Osteoblast (primary cell): ENCODE results near the gene SRSF2. TPM values are rescaled to one million over a fixed set of nuclear protein-coding genes. Genes with fewer than 3 reads are reported as not detected.
A peak's percentile ranks its signal among the peaks of the same experiment; 100 is the strongest.

Experiments used
- DNase-seq: peaks from one replicate; pipeline ENCODE4 v3.0.0; 2011; ENCODE audit warnings: low spot score, mixed read lengths; ENCODE audit not compliant: insufficient read length; ENCODE audit errors: missing footprints
- H2AFZ ChIP-seq: 2 replicates; pipeline ENCODE4 v1.6.0; 2011; ENCODE audit warnings: mild to moderate bottlenecking, low read length
- H3K27ac ChIP-seq: 2 replicates; pipeline ENCODE4 v1.5.1; 2011; ENCODE audit warnings: mild to moderate bottlenecking, low read depth, low read length, moderate library complexity
- H3K27me3 ChIP-seq: 2 replicates; pipeline ENCODE4 v1.6.0; 2012; ENCODE audit warnings: mild to moderate bottlenecking, control low read depth, inconsistent platforms, low read length, moderate library complexity; ENCODE audit not compliant: insufficient read depth
- H3K36me3 ChIP-seq: 2 replicates; pipeline ENCODE4 v1.5.1; 2011; ENCODE audit warnings: mild to moderate bottlenecking, low read length, control low read depth, moderate library complexity; ENCODE audit not compliant: insufficient read depth
- H3K4me1 ChIP-seq: 2 replicates; pipeline ENCODE4 v1.5.1; 2011; ENCODE audit warnings: mild to moderate bottlenecking, low read length, control low read depth, moderate library complexity; ENCODE audit not compliant: insufficient read depth
- H3K4me2 ChIP-seq: 2 replicates; pipeline ENCODE4 v1.6.0; 2011; ENCODE audit warnings: mild to moderate bottlenecking, low read length; ENCODE audit not compliant: insufficient read depth
- H3K4me3 ChIP-seq: fragments of 200-600 bp; sonication (generic); 3 replicates; pipeline ENCODE4 v1.5.1; 2012; ENCODE audit warnings: mild to moderate bottlenecking, low read length, inconsistent platforms; ENCODE audit not compliant: insufficient read depth
- H3K79me2 ChIP-seq: 2 replicates; pipeline ENCODE4 v1.6.0; 2012; ENCODE audit warnings: mild to moderate bottlenecking, low read length, control low read depth, inconsistent platforms; ENCODE audit not compliant: insufficient read depth
- H3K9me3 ChIP-seq: 2 replicates; pipeline ENCODE4 v1.5.1; 2011; ENCODE audit warnings: low read depth, low read length, control low read depth
- H4K20me1 ChIP-seq: 2 replicates; pipeline ENCODE4 v1.6.0; 2012; ENCODE audit warnings: mild to moderate bottlenecking, low read length, control low read depth; ENCODE audit not compliant: insufficient read depth
- total RNA-seq: library from RNA; depleted of rRNA; stranded (reverse); fragments of >200 nt; gene quantifications from 2 replicates; pipeline ENCODE4 v1.2.3, GENCODE V29; 2012
- TF ChIP-seq, protein P1 (sequence below): IDR thresholded peaks from 2 replicates; pipeline ENCODE4 v1.5.1; 2011; ENCODE audit warnings: mild to moderate bottlenecking, low read depth, low read length, moderate library complexity; ENCODE audit errors: extremely low read depth

The SRSF2 gene
- total RNA-seq, 1 donor = 102 TPM

DNA sequence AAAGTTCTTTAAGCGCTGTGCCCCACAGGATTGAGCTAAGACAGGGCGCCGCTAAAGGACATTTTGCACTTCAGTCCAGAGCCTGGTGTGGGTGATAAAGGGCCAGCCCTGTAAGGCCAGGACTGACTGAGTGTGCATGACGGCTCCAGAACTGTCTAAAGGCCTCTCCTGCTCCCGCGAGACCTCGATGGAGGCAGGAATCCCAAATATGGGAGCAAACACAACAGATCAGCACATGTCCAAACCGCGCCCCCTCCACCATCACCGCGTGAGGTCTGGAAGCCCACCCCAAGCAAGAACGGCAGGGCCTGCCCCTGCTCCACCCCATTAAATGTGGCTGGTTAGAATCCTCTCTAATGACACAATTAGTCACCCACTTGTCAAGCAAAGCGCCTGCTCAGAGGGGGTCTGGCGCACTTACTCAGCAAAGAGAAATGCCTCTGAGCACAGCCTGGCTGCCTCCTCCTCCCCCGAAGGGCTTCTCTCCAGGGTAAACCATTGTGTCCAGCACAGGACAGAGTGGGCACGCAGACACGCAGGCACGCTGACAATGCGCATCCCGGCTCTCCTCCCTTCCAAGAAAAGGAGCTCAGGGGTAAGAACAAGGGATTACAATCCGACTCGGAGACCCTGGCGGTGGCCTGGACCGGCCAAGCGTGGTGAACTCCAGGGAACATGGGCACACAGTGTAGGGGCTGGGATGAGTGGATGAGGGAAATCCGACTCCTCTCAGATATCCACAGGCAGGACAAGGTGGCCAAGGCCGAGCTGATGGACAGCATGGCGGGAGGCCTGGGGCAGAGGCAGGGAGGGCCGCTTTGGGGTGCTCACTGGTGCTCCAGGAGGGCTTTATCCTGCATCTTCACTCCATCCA lies 27.8 kb downstream of the SRSF2 start:
- H4K20me1 ChIP-seq = peaks cover 56% of the 10 kb centered on the region
- H3K27ac ChIP-seq = peak overlapping the region; percentile 99
- DNase-seq = peak; percentile 99
- peak overlapping the region; percentile 3 for H2AFZ ChIP-seq
- H3K79me2 ChIP-seq = peaks cover 81% of the 10 kb centered on the region
- H3K4me2 ChIP-seq = peak overlapping the region; percentile 96
- no peaks in the 10 kb centered on the region for H3K9me3 ChIP-seq
- H3K4me1 ChIP-seq = peaks cover 32% of the 10 kb centered on the region
- H3K36me3 ChIP-seq = peaks cover 32% of the 10 kb centered on the region
- TF ChIP-seq, protein P1, sequence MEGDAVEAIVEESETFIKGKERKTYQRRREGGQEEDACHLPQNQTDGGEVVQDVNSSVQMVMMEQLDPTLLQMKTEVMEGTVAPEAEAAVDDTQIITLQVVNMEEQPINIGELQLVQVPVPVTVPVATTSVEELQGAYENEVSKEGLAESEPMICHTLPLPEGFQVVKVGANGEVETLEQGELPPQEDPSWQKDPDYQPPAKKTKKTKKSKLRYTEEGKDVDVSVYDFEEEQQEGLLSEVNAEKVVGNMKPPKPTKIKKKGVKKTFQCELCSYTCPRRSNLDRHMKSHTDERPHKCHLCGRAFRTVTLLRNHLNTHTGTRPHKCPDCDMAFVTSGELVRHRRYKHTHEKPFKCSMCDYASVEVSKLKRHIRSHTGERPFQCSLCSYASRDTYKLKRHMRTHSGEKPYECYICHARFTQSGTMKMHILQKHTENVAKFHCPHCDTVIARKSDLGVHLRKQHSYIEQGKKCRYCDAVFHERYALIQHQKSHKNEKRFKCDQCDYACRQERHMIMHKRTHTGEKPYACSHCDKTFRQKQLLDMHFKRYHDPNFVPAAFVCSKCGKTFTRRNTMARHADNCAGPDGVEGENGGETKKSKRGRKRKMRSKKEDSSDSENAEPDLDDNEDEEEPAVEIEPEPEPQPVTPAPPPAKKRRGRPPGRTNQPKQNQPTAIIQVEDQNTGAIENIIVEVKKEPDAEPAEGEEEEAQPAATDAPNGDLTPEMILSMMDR = no peak
- no peaks in the 10 kb centered on the region for H3K27me3 ChIP-seq
- H3K4me3 ChIP-seq = peak overlapping the region; percentile 85

DNA sequence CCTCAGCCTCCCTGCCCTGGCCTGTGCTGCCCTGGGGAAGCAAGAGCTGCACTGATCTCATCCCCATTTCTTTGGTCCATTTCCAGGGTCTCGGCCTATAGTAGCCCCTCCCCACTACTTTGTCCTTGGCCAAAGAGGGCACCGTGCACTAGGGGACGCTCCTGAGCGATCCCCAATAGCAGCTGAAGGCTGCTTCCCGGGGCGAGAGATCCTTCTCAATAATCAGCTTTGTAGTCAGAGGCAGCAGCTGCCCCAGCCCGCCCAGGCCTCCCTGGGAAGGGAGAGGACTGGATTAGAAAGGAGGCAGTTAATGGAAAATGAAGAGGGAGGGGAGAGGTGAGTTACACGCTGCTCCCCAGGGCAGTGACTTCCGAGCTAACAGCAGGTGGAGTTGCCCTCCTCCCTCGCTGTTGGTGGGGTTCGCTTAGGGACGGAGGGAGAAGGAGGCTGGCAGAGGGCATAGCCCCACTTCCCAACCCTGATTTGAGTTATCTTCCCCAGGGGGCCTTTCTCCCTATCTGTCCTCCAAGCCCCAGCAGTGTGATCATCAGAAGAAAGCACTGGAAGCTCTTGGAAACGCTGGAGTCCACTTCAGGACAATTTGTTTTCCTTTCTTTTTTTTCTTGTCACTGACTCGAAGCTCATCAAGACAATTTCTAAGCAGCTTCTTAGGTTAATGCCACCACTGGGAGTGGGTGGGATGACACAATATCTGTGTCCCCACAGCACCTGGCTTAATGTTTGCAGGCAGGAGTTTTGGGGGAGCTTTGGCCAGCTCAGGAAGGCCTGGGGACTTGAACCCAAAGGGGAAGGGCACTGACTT lies 28.9 kb downstream of the SRSF2 start:
- H3K4me2 ChIP-seq = peak overlapping the region; percentile 96
- TF ChIP-seq, protein P1 = peak; percentile 19
- H3K36me3 ChIP-seq = peaks cover 22% of the 10 kb centered on the region
- no peaks in the 10 kb centered on the region for H3K9me3 ChIP-seq
- peaks cover 32% of the 10 kb centered on the region for H3K4me1 ChIP-seq
- peaks cover 79% of the 10 kb centered on the region for H3K79me2 ChIP-seq
- H3K27me3 ChIP-seq = no peaks in the 10 kb centered on the region
- no peak overlapping the region for H2AFZ ChIP-seq
- peak overlapping the region; percentile 99 for H3K27ac ChIP-seq
- H3K4me3 ChIP-seq = peak overlapping the region; percentile 85
- peak; percentile 68 for DNase-seq
- H4K20me1 ChIP-seq = peaks cover 54% of the 10 kb centered on the region

- no peak for DNase-seq
- H4K20me1 ChIP-seq = peaks cover 66% of the 10 kb centered on the region
Observed at GRCh38 chr17:76706817-76707216, 30.3 kb downstream of the SRSF2 start.

More at GRCh38 chr17:76706817-76707216, 30.3 kb downstream of the SRSF2 start:
- Histone ChIP-seq H3K79me2 (peaks cover 87% of the 10 kb centered on the region), H3K4me2 (no peak overlapping the region), H2AFZ (no peak overlapping the region), H3K4me3 (no peak overlapping the region), H3K27ac (no peak overlapping the region), H3K9me3 (no peaks in the 10 kb centered on the region), H3K36me3 (peaks cover 17% of the 10 kb centered on the region), H3K4me1 (peaks cover 33% of the 10 kb centered on the region), H3K27me3 (no peaks in the 10 kb centered on the region)
- TF ChIP-seq, protein P1 = no peak
